HuH-7 (cell line): ENCODE results near the gene CD3D.

Experiments used
- DNase-seq: peaks from one replicate; pipeline ENCODE4 v3.0.0; 2011; ENCODE audit warnings: low spot score

Gene CD3D

GRCh38 chr11:118301600-118302195 is 40.8 kb downstream of the CD3D start:
- DNase-seq: no peak

GRCh38 chr11:118295815-118296454 is 46.6 kb downstream of the CD3D start:
- peak; percentile 31 for DNase-seq

GRCh38 chr11:118295199-118295598 is 47.3 kb downstream of the CD3D start:
- DNase-seq: no peak

- DNase-seq: no peak
These were observed 48.5 kb downstream of the CD3D start for GRCh38 chr11:118294053-118294452.

GRCh38 chr11:118291477-118292135 is 50.9 kb downstream of the CD3D start:
- DNase-seq: no peak

- DNase-seq: peak; percentile 47
These were observed 51.6 kb downstream of the CD3D start for GRCh38 chr11:118290923-118291322.

GRCh38 chr11:118289401-118289800 is 53.1 kb downstream of the CD3D start:
- DNase-seq: no peak
